Upper lobe of left lung (tissue), 6 donors: ENCODE measurements around the gene LIPC. TPM values are rescaled to one million over a fixed set of nuclear protein-coding genes. Genes with fewer than 3 reads are reported as not detected.
A peak's percentile ranks its signal among the peaks of the same experiment; 100 is the strongest.

Experiments used
- ATAC-seq, 2 donors: fragments of 200-7000 bp; cut with Tn5 transposase; one replicate each; pipeline ENCODE4 v1.9.1; 2022; ENCODE audit warnings: mild to moderate bottlenecking in 2 of 2, moderate library complexity in 2 of 2; ENCODE audit not compliant: low FRiP score in 2 of 2
- DNase-seq, 2 donors: peaks; one replicate each; pipeline ENCODE4 v3.0.0-alpha.2; 2019 to 2020
- H3K27ac ChIP-seq, 4 donors: fragments of 200-600 bp; sonication (generic); one replicate each; pipeline ENCODE4 v1.5.1; 2016 to 2019
- H3K27me3 ChIP-seq, 4 donors: fragments of 200-600 bp; sonication (generic); one replicate each; pipeline ENCODE4 v1.5.1; 2017 to 2019
- H3K36me3 ChIP-seq, 4 donors: fragments of 200-600 bp; sonication (generic); one replicate each; pipeline ENCODE4 v1.5.1; 2016 to 2019
- H3K4me1 ChIP-seq, 4 donors: fragments of 200-600 bp; sonication (generic); one replicate each; pipeline ENCODE4 v1.5.1; 2018 to 2019
- H3K4me3 ChIP-seq, 4 donors: fragments of 200-600 bp; sonication (generic); one replicate each; pipeline ENCODE4 v1.5.1; 2017 to 2019; ENCODE audit warnings: mild to moderate bottlenecking in 2 of 4, moderate library complexity in 1 of 4
- H3K9me3 ChIP-seq, 4 donors: fragments of 200-600 bp; sonication (generic); one replicate each; pipeline ENCODE4 v1.5.1; 2018 to 2019
- CTCF ChIP-seq, 6 experiments: fragments of 450-650 bp in 4 of 6; fragments of 200-600 bp in 2 of 6; sonication (generic) in 2 of 6; IDR thresholded peaks; one replicate each; pipeline ENCODE4 v1.5.1; 2016 to 2019; ENCODE audit warnings: antibody characterized with exemption in 6 of 6
- EP300 ChIP-seq, 4 donors: sonication (generic); formaldehyde crosslinking; IDR thresholded peaks; one replicate each; pipeline ENCODE4 v1.5.1; 2017; ENCODE audit warnings: antibody characterized with exemption in 4 of 4, control low read depth in 2 of 4
- POLR2A ChIP-seq, 4 donors: fragments of 450-650 bp; IDR thresholded peaks; one replicate each; pipeline ENCODE4 v1.5.1; 2016 to 2017; ENCODE audit warnings: antibody characterized with exemption in 4 of 4, mild to moderate bottlenecking in 2 of 4
- POLR2AphosphoS5 ChIP-seq, 2 donors: sonication (generic); formaldehyde crosslinking; IDR thresholded peaks; one replicate each; pipeline ENCODE4 v1.5.1; 2017; ENCODE audit warnings: antibody characterized with exemption in 2 of 2
- WGBS, 2 donors: methylation state at CpG; one replicate each; pipeline ENCODE4 v1.1.5; 2017 to 2018; 5-methylcytosine and 5-hydroxymethylcytosine counted together
- total RNA-seq, 6 donors: library from RNA; depleted of rRNA in 4 of 6; stranded (reverse); fragments of >200 nt in 4 of 6; gene quantifications; one replicate each; pipeline versions ENCODE4 v1.1.0 to v1.2.1, GENCODE V29; 2016 to 2021
- donor health status: DM: no; HTN: no; CAD: no; lungs with moderate emphysema.
- donor health status: DM: no; HTN: yes; CAD: no; lungs with severe emphysema.

LIPC gene
- total RNA-seq, 6 donors from 2014 or later = 0.40 to 0.89 (median 0.75) TPM; not detected in 2

DNA sequence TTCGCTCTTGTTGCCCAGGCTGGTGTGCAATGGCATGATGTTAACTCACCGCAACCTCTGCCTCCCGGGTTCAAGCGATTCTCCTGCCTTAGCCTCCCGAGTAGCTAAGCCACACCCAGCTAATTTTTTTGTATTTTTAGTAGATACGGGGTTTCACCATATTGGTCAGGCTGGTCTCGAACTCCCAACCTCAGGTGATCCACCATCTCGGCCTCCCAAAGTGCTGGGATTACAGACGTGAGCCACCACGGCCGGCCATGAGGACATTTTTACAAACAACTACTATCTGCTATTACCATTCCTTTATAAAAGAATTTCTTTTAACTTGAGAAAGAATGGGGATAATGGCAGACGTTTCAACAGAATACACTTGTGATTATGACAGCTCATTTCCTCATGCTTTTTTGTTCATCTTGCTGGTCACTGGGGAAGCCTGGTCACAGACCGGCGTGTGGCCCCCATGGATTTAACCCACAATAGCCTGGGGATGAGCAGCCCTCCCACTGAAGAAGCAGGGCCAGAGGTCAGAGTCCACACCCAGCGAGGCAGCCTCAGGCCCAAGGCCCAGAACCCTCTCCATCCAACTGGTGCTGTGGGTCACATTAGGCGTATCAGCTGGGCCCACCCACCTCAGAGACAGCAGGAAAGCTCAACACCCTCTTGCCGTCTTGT, 112.0 kb downstream of the LIPC start:
- Histone ChIP-seq H3K9me3 (no peaks in the 10 kb centered on the region), H3K4me3 (no peak overlapping the region), H3K27ac (no peak overlapping the region), H3K4me1 (no peaks in the 10 kb centered on the region), H3K27me3 (no peaks in the 10 kb centered on the region), H3K36me3 (no peaks in the 10 kb centered on the region)
- ATAC-seq (no peak), DNase-seq (no peak)
- 86 to 87% methylated on average over 17 of the region's 17 CpGs for WGBS, 2 donors
- no peak for TF ChIP-seq EP300 (IDR thresholded peaks at IDR 0.05)
- TF ChIP-seq CTCF (IDR thresholded peaks at IDR 0.05) = no peak
- TF ChIP-seq POLR2AphosphoS5 (IDR thresholded peaks at IDR 0.05) = no peak
- TF ChIP-seq POLR2A (IDR thresholded peaks at IDR 0.05) = no peak

DNA sequence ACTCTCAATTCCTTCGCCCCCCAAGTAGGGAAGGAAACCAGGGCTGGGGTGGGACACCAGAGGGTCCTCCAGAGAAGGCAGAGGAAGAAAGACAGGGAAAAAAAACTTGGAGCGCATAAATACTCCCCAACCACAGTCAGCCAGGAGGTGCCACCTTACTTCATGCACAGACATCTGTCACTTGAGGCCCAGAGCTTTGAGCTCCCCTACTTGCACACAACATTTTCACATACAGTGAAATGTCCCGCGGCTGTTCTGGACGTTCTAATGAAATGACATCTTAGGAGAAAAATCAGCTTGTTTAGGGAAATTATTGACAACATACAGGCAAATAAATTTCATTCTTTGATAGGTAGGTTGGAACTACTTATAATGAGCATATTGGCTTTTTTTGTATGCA, 113.0 kb downstream of the LIPC start:
- TF ChIP-seq POLR2AphosphoS5 (IDR thresholded peaks at IDR 0.05) (no peak), POLR2A (IDR thresholded peaks at IDR 0.05) (no peak), CTCF (IDR thresholded peaks at IDR 0.05) (no peak), EP300 (IDR thresholded peaks at IDR 0.05) (no peak)
- no peaks in the 10 kb centered on the region for H3K4me1 ChIP-seq
- no peaks in the 10 kb centered on the region for H3K9me3 ChIP-seq
- ATAC-seq (no peak), DNase-seq (no peak)
- 91 to 96% methylated on average over 5 of the region's 5 CpGs for WGBS, 2 donors
- no peak overlapping the region for H3K4me3 ChIP-seq
- H3K36me3 ChIP-seq = no peaks in the 10 kb centered on the region
- H3K27me3 ChIP-seq = no peaks in the 10 kb centered on the region
- no peak overlapping the region for H3K27ac ChIP-seq

GRCh38 chr15:58545307-58546065, 113.7 kb downstream of the LIPC start:
- ATAC-seq (no peak), DNase-seq (no peak)
- 90 to 91% methylated on average over 13 to 16 of the region's 18 CpGs for whole genome bisulfite sequencing, 2 donors
- no peaks in the 10 kb centered on the region for H3K27me3 ChIP-seq
- no peaks in the 10 kb centered on the region for H3K36me3 ChIP-seq
- TF ChIP-seq EP300 (IDR thresholded peaks at IDR 0.05) (no peak), POLR2AphosphoS5 (IDR thresholded peaks at IDR 0.05) (no peak), CTCF (IDR thresholded peaks at IDR 0.05) (no peak), POLR2A (IDR thresholded peaks at IDR 0.05) (no peak)
- H3K4me1 ChIP-seq = no peaks in the 10 kb centered on the region
- H3K4me3 ChIP-seq = no peak overlapping the region
- H3K9me3 ChIP-seq = no peaks in the 10 kb centered on the region
- H3K27ac ChIP-seq = no peak overlapping the region

DNA sequence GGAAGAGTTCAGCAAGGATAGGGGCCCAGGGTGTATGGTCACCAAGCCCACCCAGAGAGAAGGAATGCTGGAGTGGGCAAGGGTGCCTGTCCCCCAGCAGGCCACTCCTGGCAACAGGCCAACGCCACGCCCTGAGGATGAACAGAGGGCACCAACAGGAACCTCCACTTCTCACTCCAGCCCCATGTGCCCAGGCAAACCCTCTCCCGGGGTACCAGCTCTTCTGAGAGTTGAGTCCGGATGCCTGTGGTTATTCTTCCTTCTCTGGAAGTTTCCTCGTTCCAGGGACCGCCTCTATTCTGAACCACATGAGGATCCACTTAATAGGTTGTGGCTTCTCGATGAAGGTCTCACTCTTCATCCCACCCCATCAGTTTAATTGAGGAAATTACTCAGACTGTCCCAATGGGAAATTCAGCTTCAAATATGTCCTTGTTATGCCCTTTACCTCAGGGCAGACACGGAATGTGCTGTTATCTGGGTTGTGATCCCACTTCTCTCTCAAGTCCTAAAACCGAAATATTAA, 114.3 kb downstream of the LIPC start:
- Histone ChIP-seq H3K27ac (no peak overlapping the region), H3K4me1 (peaks cover 0 to 1% (median 0%) of the 10 kb centered on the region in 4 donors), H3K36me3 (no peaks in the 10 kb centered on the region), H3K4me3 (no peak overlapping the region), H3K9me3 (no peaks in the 10 kb centered on the region), H3K27me3 (no peaks in the 10 kb centered on the region)
- DNase-seq (peak in 1 of 2 donors; percentile 46), ATAC-seq (no peak)
- 77 to 88% methylated on average over 9 of the region's 9 CpGs for WGBS, 2 donors
- TF ChIP-seq EP300 (IDR thresholded peaks at IDR 0.05) (no peak), POLR2AphosphoS5 (IDR thresholded peaks at IDR 0.05) (no peak), POLR2A (IDR thresholded peaks at IDR 0.05) (no peak), CTCF (IDR thresholded peaks at IDR 0.05) (no peak)
